Effector memory CD8-positive, alpha-beta T cell (primary cell): ENCODE results near the gene RHOG.
"Not testable (repeated sequence)": the region's sequence is repeated elsewhere in the genome, so short reads cannot be mapped to it uniquely, and the experiment has no call there.

Experiments used
- ATAC-seq: fragments of 150-1000 bp; cut with Tn5 transposase; replicated peaks from 2 replicates; pipeline ENCODE4 v1.10.0; 2021; ENCODE audit warnings: mild to moderate bottlenecking, moderate library complexity
- DNase-seq, 3 experiments: peaks; one replicate each; pipeline ENCODE4 v3.0.0; 2021
- H3K27ac Mint-ChIP-seq, 2 donors: one replicate each; pipeline ENCODE4 v1.8.0; 2022; ENCODE audit warnings: mild to moderate bottlenecking in 2 of 2, mixed read lengths in 2 of 2, moderate library complexity in 2 of 2
- H3K27me3 Mint-ChIP-seq, 2 donors: one replicate each; pipeline ENCODE4 v1.8.0; 2022; ENCODE audit warnings: mixed read lengths in 2 of 2
- H3K36me3 Mint-ChIP-seq: one replicate; pipeline ENCODE4 v1.8.0; 2022; ENCODE audit warnings: mild to moderate bottlenecking, moderate library complexity, mixed read lengths; ENCODE audit not compliant: insufficient read depth
- H3K4me1 Mint-ChIP-seq, 2 donors: one replicate each; pipeline ENCODE4 v1.8.0; 2022; ENCODE audit warnings: low read depth in 2 of 2, mixed read lengths in 2 of 2
- H3K4me3 Mint-ChIP-seq, 2 donors: one replicate each; pipeline ENCODE4 v1.8.0; 2022; ENCODE audit warnings: mild to moderate bottlenecking in 2 of 2, mixed read lengths in 2 of 2, moderate library complexity in 2 of 2
- H3K9me3 Mint-ChIP-seq, 2 donors: one replicate each; pipeline ENCODE4 v1.8.0; 2022; ENCODE audit warnings: mixed read lengths in 2 of 2

Gene RHOG

DNA sequence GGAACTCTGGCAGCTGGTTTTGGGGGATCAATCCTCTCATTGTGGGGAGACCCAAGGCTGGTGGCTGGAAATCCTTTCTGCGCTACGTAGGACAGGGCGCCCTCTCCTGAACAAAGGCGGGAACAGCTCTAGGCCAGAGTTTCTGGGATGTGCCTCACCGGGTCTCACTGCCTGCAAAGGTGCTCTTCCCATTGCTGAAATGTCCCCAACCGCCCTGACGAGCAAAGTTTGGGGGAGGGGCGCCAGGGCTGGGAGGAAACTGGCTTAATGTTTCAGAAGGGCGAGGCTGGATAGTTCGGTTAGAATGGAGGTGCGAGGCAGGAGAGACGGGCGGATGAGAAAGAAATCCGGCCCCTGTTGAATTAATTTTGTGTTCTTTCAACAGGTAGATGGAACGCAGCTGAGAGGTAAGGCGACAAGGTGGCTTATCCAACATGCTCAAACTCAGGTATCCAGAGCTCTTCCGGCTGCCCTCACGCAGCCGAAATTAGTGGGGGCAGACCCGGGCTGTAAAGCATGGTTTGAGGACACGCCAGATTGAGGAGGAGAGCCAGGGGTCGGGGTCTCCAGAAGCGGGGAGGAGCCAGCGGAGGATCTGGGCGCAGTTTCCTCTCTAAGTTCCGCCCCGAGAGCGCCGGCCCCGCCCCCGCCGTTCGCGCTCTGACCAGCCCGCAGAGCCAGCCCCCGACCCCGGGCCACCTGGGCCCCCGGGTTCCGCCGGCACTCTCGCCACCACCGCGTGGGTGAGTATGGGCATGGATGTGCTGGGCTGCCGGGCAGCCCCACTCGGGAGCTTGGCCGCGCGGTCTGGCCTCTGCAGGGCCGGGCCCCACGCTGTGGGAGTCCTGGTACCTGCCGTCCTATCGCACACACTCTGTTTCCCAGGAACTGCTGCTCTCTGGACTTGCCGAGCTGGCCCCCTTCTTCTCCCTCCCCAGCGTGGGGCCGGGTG, 32.6 kb downstream of the RHOG start, which contains the start of gene PGAP2:
Gene PGAP2 (plus strand): TSS at position 652 of the 952 bp plus-strand sequence. CDS start 2,700 bp downstream, outside the sequence.
- DNase-seq: peak; percentile 35 to 50 (median 42)
- ATAC-seq: peak; percentile 69
- H3K27me3 Mint-ChIP-seq: no peaks in the 10 kb centered on the region
- peaks cover 16% of the 10 kb centered on the region in 2 donors for H3K4me1 Mint-ChIP-seq
- no peaks in the 10 kb centered on the region for H3K9me3 Mint-ChIP-seq
- H3K27ac Mint-ChIP-seq: peak within 1 kb of the TSS; percentile 92 to 97
- peak within 1 kb of the TSS; percentile 98 to 99 for H3K4me3 Mint-ChIP-seq
- H3K36me3 Mint-ChIP-seq: peaks cover 5% of the 10 kb centered on the region

GRCh38 chr11:3803726-3804495, 36.8 kb downstream of the RHOG start:
- ATAC-seq: no peak
- no peak overlapping the region for H3K27ac Mint-ChIP-seq
- no peaks in the 10 kb centered on the region for H3K9me3 Mint-ChIP-seq
- DNase-seq: no peak
- H3K4me3 Mint-ChIP-seq: no peak overlapping the region
- peaks cover 12% of the 10 kb centered on the region in 2 donors for H3K4me1 Mint-ChIP-seq
- H3K27me3 Mint-ChIP-seq: no peaks in the 10 kb centered on the region
- H3K36me3 Mint-ChIP-seq: peaks cover 5% of the 10 kb centered on the region

DNA sequence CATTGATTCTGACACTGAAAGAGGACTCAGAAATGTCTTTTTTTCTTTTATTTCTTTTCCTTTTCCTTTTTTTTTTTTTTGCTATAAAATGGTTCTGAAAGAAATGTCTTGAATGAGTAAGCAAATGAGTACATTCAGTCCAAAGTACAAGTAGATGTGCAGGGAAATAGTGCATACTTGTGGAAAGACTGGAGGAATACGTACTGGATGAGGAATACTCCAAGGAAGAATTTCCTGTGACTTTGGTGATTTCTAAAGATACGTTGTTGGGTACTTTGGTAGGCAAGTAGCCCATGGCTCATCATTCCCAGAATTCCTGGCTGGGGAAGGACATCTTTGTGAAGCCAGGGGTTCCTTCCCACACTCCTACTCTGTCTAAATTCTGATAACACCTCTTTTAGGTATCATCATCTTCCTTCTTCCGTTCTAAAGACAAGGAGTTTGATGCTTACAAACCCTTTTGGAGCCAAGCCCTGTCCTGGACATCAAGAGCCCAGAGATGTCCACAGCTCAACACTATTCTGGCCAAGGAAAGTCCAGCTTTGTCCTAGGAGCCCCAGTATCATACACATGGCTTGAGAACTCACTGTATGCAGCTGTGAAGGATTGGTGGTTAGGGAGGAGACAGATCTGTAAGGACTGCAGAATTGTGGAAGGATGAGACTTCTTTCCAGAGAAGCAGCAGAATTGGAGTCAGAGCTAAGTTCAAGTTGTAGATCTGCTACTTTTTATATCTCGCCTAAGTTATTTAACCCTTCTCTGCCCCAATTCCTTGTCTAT, 38.6 kb downstream of the RHOG start:
- no peaks in the 10 kb centered on the region for H3K9me3 Mint-ChIP-seq
- peaks cover 15% of the 10 kb centered on the region for H3K36me3 Mint-ChIP-seq
- H3K27ac Mint-ChIP-seq: no peak overlapping the region
- ATAC-seq: no peak
- no peaks in the 10 kb centered on the region for H3K27me3 Mint-ChIP-seq
- DNase-seq: no peak
- H3K4me1 Mint-ChIP-seq: peaks cover 4 to 5% of the 10 kb centered on the region in 2 donors
- no peak overlapping the region for H3K4me3 Mint-ChIP-seq

- DNase-seq (no peak), ATAC-seq (no peak)
- Mint-ChIP-seq H3K36me3 (peaks cover 32% of the 10 kb centered on the region), H3K27ac (no peak overlapping the region), H3K9me3 (no peaks in the 10 kb centered on the region), H3K4me1 (peaks cover 14 to 24% of the 10 kb centered on the region in 2 donors), H3K4me3 (no peak overlapping the region), H3K27me3 (no peaks in the 10 kb centered on the region)
Measured at GRCh38 chr11:3799873-3800272, 40.9 kb downstream of the RHOG start.

- DNase-seq (no peak), ATAC-seq (no peak)
- peaks cover 36% of the 10 kb centered on the region for H3K36me3 Mint-ChIP-seq
- no peaks in the 10 kb centered on the region for H3K9me3 Mint-ChIP-seq
- peak overlapping the region in 1 of 2 donors; percentile 97 for H3K27ac Mint-ChIP-seq
- no peaks in the 10 kb centered on the region for H3K27me3 Mint-ChIP-seq
- peaks cover 18 to 32% of the 10 kb centered on the region in 2 donors for H3K4me1 Mint-ChIP-seq
- peak overlapping the region; percentile 91 to 93 for H3K4me3 Mint-ChIP-seq
Measured at GRCh38 chr11:3799143-3799542, 41.6 kb downstream of the RHOG start.

GRCh38 chr11:3797329-3798090, 43.2 kb downstream of the RHOG start, which contains the start of gene NUP98:
Gene NUP98 (minus strand): TSS chr11:3797554. CDS start chr11:3782117, 15,437 bp downstream.
- ATAC-seq (peak; percentile 88), DNase-seq (peak; percentile 99 to 100 (median 99))
- H3K36me3 Mint-ChIP-seq: peaks cover 46% of the 10 kb centered on the region
- peak within 1 kb of the TSS; percentile 97 for H3K27ac Mint-ChIP-seq
- H3K4me3 Mint-ChIP-seq: peak within 1 kb of the TSS; percentile 91 to 93
- H3K4me1 Mint-ChIP-seq: peaks cover 18 to 36% of the 10 kb centered on the region in 2 donors
- H3K9me3 Mint-ChIP-seq: no peaks in the 10 kb centered on the region
- no peaks in the 10 kb centered on the region for H3K27me3 Mint-ChIP-seq

- peaks cover 52% of the 10 kb centered on the region for H3K36me3 Mint-ChIP-seq
Measured at GRCh38 chr11:3796801-3797328, 43.9 kb downstream of the RHOG start.

GRCh38 chr11:3796346-3796745, 44.4 kb downstream of the RHOG start:
- Mint-ChIP-seq H3K4me1 (peaks cover 18 to 39% of the 10 kb centered on the region in 2 donors), H3K4me3 (peak overlapping the region; percentile 91 to 93), H3K9me3 (no peaks in the 10 kb centered on the region), H3K27ac (peak overlapping the region; percentile 97), H3K27me3 (no peaks in the 10 kb centered on the region), H3K36me3 (peaks cover 57% of the 10 kb centered on the region)
- DNase-seq (peak in 1 of 3 experiments; percentile 10), ATAC-seq (no peak)

More at GRCh38 chr11:3796801-3797328, 43.9 kb downstream of the RHOG start:
- no peaks in the 10 kb centered on the region for H3K9me3 Mint-ChIP-seq
- H3K27ac Mint-ChIP-seq: peak overlapping the region; percentile 97
- no peaks in the 10 kb centered on the region for H3K27me3 Mint-ChIP-seq
- DNase-seq: no peak
- peak overlapping the region; percentile 91 to 93 for H3K4me3 Mint-ChIP-seq
- no peak for ATAC-seq
- H3K4me1 Mint-ChIP-seq: peaks cover 18 to 39% of the 10 kb centered on the region in 2 donors

- Mint-ChIP-seq H3K36me3 (peaks cover 61% of the 10 kb centered on the region), H3K27me3 (no peaks in the 10 kb centered on the region), H3K9me3 (no peaks in the 10 kb centered on the region), H3K4me1 (peaks cover 18 to 39% of the 10 kb centered on the region in 2 donors), H3K4me3 (peak overlapping the region; percentile 91 to 93), H3K27ac (peak overlapping the region; percentile 97)
- ATAC-seq: no peak
- DNase-seq: no peak
Measured at GRCh38 chr11:3796002-3796311, 44.8 kb downstream of the RHOG start.

DNA sequence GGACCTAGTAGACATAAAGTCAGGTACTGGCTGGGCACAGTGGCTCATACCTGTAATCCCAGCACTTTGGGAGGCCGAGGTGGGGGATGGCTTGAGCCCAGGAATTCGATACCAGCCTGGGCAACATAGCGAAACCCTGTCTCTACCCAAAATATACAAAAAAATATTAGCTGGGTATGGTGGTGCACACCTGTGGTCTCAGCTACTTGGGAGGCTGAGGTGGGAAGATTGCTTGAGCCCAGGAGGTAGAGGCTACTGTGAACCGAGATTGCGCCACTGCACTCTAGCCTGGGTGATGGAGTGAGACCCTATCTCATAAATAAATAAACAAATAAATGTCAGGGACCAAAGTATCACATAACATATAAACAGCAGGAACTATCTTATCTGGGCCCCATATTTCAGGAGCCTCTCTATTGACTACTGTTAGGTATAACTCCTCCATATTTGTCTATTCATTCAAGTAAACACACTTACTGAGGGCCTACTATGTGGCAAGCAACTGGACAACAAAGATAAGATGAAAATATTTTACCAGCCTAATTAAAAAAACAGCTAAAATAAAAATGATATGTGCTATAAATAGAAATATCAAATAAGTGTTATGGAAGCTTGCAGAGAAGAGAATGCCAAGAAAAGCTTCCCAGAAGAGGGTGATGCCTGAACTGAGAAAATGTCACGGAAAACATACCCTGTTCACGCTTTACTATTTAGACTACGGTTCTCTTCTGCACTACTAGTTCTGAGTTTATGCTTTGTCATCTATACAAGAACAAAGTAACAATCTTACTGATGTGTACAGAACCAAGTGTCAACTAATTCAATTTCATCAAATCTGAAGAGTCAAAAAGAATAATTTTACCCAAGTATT, 45.4 kb downstream of the RHOG start:
- no peak for DNase-seq
- peaks cover 67% of the 10 kb centered on the region for H3K36me3 Mint-ChIP-seq
- peak overlapping the region; percentile 97 for H3K27ac Mint-ChIP-seq
- peak overlapping the region; percentile 91 to 93 for H3K4me3 Mint-ChIP-seq
- ATAC-seq: no peak
- H3K4me1 Mint-ChIP-seq: peaks cover 18 to 39% of the 10 kb centered on the region in 2 donors
- no peaks in the 10 kb centered on the region for H3K9me3 Mint-ChIP-seq
- H3K27me3 Mint-ChIP-seq: no peaks in the 10 kb centered on the region

GRCh38 chr11:3794387-3794786, 46.4 kb downstream of the RHOG start:
- Mint-ChIP-seq H3K4me1 (peaks cover 24 to 45% of the 10 kb centered on the region in 2 donors), H3K27ac (peak overlapping the region in 1 of 2 donors; percentile 75), H3K36me3 (peaks cover 75% of the 10 kb centered on the region)
- not testable (repeated sequence) for DNase-seq, ATAC-seq, H3K9me3 Mint-ChIP-seq, H3K27me3 Mint-ChIP-seq, H3K4me3 Mint-ChIP-seq
